ENCODE measurements around the gene NRAS. TPM values are rescaled to one million over a fixed set of nuclear protein-coding genes. Genes with fewer than 3 reads are reported as not detected.

The NRAS gene
- total and polyA plus RNA-seq, 9 donors, result 8.7 to 21.7 (median 16.4) TPM

DNA sequence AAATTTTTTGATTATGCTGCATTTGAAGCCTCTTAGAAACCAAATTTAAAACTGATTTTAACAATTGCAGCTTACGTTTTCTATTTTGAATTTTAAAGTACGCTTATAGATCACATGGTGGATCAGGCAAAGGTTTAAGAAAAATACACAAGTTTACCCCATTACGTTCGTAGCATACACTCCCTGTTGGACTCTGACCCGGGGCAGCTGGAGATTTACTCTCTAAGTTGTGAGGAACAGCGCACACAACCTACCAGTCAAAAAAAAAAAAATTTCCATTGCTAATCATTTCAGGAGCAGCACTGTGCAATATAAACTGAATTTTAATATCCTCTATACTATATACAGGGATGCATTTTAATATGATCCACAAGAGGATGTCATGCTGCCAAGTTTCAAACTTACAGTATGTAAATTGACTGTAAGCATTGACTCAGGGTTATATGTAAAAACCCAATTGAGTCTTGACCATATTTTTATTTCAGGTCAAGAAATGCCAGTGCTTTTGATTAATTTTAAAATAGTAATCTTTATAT is 20.8 kb upstream of the NRAS start:
- WGBS, 3 donors, result 89 to 92% (median 90%) methylated on average over 6 of the region's 6 CpGs
- no peak overlapping the region for H3K4me3 ChIP-seq
- peaks cover 2% of the 10 kb centered on the region for H3K4me1 ChIP-seq (ENCODE audit: insufficient read depth)
- no peaks in the 10 kb centered on the region for H3K27me3 ChIP-seq
- H3K27ac ChIP-seq, result no peak overlapping the region
- intact Hi-C loops (cut with DNase I), result no loop called here
- TF ChIP-seq CTCF (IDR thresholded peaks at IDR 0.05) (no peak), EP300 (IDR thresholded peaks at IDR 0.05) (no peak), POLR2A (IDR thresholded peaks at IDR 0.05) (no peak)
- no peaks in the 10 kb centered on the region for H3K9me3 ChIP-seq
- no peaks in the 10 kb centered on the region for H3K36me3 ChIP-seq
- DNase-seq, result no peak

- no peak overlapping the region for H3K27ac ChIP-seq
- 88 to 94% (median 89%) methylated on average over 1 of the region's 1 CpG for WGBS, 3 donors
- H3K27me3 ChIP-seq, result no peaks in the 10 kb centered on the region
- DNase-seq, result no peak
- TF ChIP-seq EP300 (IDR thresholded peaks at IDR 0.05), result no peak
- TF ChIP-seq POLR2A (IDR thresholded peaks at IDR 0.05), result no peak
- no peak for TF ChIP-seq CTCF (IDR thresholded peaks at IDR 0.05)
- intact Hi-C loops (cut with DNase I), result no loop called here
- no peaks in the 10 kb centered on the region for H3K36me3 ChIP-seq
- no peaks in the 10 kb centered on the region for H3K4me1 ChIP-seq (ENCODE audit: insufficient read depth)
- H3K9me3 ChIP-seq, result no peaks in the 10 kb centered on the region
- H3K4me3 ChIP-seq, result no peak overlapping the region
Observed at GRCh38 chr1:114735479-114735878, 18.9 kb upstream of the NRAS start.

DNA sequence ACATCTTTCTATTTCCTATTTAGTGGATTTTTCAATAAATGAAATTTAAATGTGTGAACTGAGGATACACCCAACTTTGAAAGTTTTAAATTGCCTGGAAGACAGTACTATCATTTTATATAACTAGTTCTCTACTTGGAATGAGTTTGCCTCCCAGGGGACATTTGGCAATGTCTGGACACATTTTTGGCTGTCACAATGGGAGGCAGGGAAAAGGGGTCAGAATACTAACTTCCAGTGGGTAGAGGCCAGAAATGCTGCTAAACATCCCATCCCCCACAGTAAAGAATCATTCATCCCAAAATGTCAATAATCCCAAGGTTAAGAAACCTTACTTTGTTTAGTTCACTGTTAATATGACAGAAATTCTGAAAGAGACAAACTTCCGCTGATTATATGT is 13.2 kb upstream of the NRAS start:
- intact Hi-C loops (cut with DNase I), result no loop called here
- Histone ChIP-seq H3K4me1 (ENCODE audit: insufficient read depth) (no peaks in the 10 kb centered on the region), H3K4me3 (no peak overlapping the region), H3K9me3 (no peaks in the 10 kb centered on the region), H3K27me3 (no peaks in the 10 kb centered on the region), H3K36me3 (no peaks in the 10 kb centered on the region), H3K27ac (no peak overlapping the region)
- 95 to 97% (median 96%) methylated on average over 1 of the region's 1 CpG for WGBS, 3 donors
- TF ChIP-seq EP300 (IDR thresholded peaks at IDR 0.05) (no peak), POLR2A (IDR thresholded peaks at IDR 0.05) (no peak), CTCF (IDR thresholded peaks at IDR 0.05) (no peak)
- DNase-seq, result no peak

GRCh38 chr1:114728553-114728952 is 12.0 kb upstream of the NRAS start:
- Histone ChIP-seq H3K27me3 (no peaks in the 10 kb centered on the region), H3K4me3 (no peak overlapping the region), H3K9me3 (no peaks in the 10 kb centered on the region), H3K36me3 (no peaks in the 10 kb centered on the region), H3K27ac (no peak overlapping the region), H3K4me1 (ENCODE audit: insufficient read depth) (no peaks in the 10 kb centered on the region)
- intact Hi-C loops (cut with DNase I), result no loop called here
- no peak for DNase-seq
- WGBS, 3 donors, result 76 to 82% (median 78%) methylated on average over 2 of the region's 2 CpGs
- TF ChIP-seq CTCF (IDR thresholded peaks at IDR 0.05) (no peak), POLR2A (IDR thresholded peaks at IDR 0.05) (no peak), EP300 (IDR thresholded peaks at IDR 0.05) (no peak)

All from ovary (tissue), 9 donors.